Calu3 (cell line): ENCODE measurements around the gene IBTK. TPM values are rescaled to one million over a fixed set of nuclear protein-coding genes. Genes with fewer than 3 reads are reported as not detected.
"Not testable (repeated sequence)": the region's sequence is repeated elsewhere in the genome, so short reads cannot be mapped to it uniquely, and the experiment has no call there.

Source experiments
- BruUV-seq: library from RNA; stranded (reverse); fragments of 400-500 nt; replicated peaks from 2 replicates; lab custom pipeline; 2021; lab: Mats Ljungman, UMichigan
- CTCF ChIA-PET: fragments of 300-600 bp; sonication (Branson Sonifier 250); formaldehyde crosslinking; loops from one replicate; lab custom pipeline; 2022; ENCODE audit warnings: antibody characterized with exemption; lab: Charles Lee
- DNase-seq: peaks from one replicate; pipeline ENCODE4 v3.0.0; 2022
- H3K27ac Mint-ChIP-seq: one replicate; pipeline ENCODE4 v1.8.0; 2022; ENCODE audit warnings: mixed read lengths; ENCODE audit not compliant: unreplicated experiment
- H3K27me3 Mint-ChIP-seq: one replicate; pipeline ENCODE4 v1.8.0; 2022; ENCODE audit warnings: mixed read lengths; ENCODE audit not compliant: unreplicated experiment
- H3K36me3 Mint-ChIP-seq: one replicate; pipeline ENCODE4 v1.8.0; 2022; ENCODE audit warnings: mild to moderate bottlenecking, moderate library complexity, mixed read lengths; ENCODE audit not compliant: insufficient read depth, unreplicated experiment
- H3K4me1 Mint-ChIP-seq: one replicate; pipeline ENCODE4 v1.8.0; 2022; ENCODE audit warnings: mild to moderate bottlenecking, low read depth, mixed read lengths; ENCODE audit not compliant: unreplicated experiment
- H3K4me3 Mint-ChIP-seq: one replicate; pipeline ENCODE4 v1.8.0; 2022; ENCODE audit warnings: mild to moderate bottlenecking, low read depth, moderate library complexity, mixed read lengths; ENCODE audit not compliant: unreplicated experiment
- H3K9me3 Mint-ChIP-seq: one replicate; pipeline ENCODE4 v1.8.0; 2022; ENCODE audit warnings: low read depth, mixed read lengths; ENCODE audit not compliant: unreplicated experiment
- CTCF ChIP-seq: fragments of 200-600 bp; IDR thresholded peaks from one replicate; pipeline ENCODE4 v1.8.0; 2022; ENCODE audit warnings: antibody characterized with exemption; ENCODE audit not compliant: unreplicated experiment
- intact Hi-C: fragments of 100-400 bp; cut with micrococcal nuclease; formaldehyde crosslinking; loops from one replicate; pipeline ENCODE4 v1.10.0; 2022; ENCODE audit not compliant: unreplicated experiment
- total RNA-seq: library from RNA; stranded (reverse); gene quantifications from 2 replicates; pipeline ENCODE4 v1.2.3, GENCODE V29; 2022

Gene IBTK
- total RNA-seq, 1 experiment from 2014 or later, result 48.3 TPM

DNA sequence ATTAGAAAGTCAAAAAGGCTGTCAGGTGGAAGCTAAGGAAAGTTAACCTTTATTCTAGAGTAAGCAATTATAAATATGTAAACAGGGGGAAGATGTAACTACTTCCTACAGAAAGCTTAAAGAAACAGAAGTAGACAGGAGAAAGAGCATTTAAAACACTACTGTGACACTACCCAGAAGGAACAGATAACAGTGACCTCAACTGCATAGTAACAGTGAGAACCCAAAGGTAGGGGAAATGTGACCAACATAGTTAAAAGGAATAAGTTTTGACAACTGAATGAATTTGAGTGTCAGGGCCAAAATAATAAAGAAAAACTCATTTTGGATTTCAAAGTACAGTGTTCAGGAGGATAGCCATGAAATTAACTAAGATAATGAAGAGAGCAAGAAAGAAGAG is 43.5 kb downstream of the IBTK start:
- no peak for TF ChIP-seq CTCF

DNA sequence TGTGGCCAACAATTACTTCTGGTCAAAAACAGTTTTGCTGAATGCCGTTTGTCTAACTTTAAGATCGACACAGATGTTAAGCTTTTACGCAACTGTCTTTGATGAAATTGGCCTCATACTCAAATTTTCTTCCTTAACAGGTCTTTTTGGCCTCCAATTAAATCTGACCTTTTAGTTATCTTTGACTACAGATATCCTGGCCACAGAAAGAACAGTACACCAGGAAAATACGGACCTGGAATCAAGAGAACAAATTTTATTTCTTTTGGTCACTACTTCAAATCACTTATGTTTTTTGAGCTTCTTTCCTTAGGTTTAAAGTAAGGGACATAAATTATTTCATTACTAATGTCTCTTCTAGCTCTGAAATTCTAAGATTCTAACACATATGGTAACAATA is 49.8 kb downstream of the IBTK start:
- Mint-ChIP-seq H3K36me3 (peaks cover 37% of the 10 kb centered on the region), H3K4me3 (no peak overlapping the region), H3K9me3 (no peaks in the 10 kb centered on the region), H3K27me3 (no peaks in the 10 kb centered on the region), H3K27ac (no peak overlapping the region), H3K4me1 (no peaks in the 10 kb centered on the region)
- TF ChIP-seq CTCF, result no peak
- intact Hi-C loops, result no loop called here
- no peak for DNase-seq
- BruUV-seq, result no TSS peak
- CTCF ChIA-PET, result no interaction called here

More for the DNA sequence above, 43.5 kb downstream of the IBTK start:
- Mint-ChIP-seq H3K36me3 (peaks cover 35% of the 10 kb centered on the region), H3K9me3 (no peaks in the 10 kb centered on the region), H3K27ac (peak overlapping the region; percentile 16), H3K4me3 (no peak overlapping the region), H3K27me3 (no peaks in the 10 kb centered on the region), H3K4me1 (no peaks in the 10 kb centered on the region)
- no TSS peak for BruUV-seq
- no peak for DNase-seq
- intact Hi-C loops, result no loop called here
- CTCF ChIA-PET, result no interaction called here

DNA sequence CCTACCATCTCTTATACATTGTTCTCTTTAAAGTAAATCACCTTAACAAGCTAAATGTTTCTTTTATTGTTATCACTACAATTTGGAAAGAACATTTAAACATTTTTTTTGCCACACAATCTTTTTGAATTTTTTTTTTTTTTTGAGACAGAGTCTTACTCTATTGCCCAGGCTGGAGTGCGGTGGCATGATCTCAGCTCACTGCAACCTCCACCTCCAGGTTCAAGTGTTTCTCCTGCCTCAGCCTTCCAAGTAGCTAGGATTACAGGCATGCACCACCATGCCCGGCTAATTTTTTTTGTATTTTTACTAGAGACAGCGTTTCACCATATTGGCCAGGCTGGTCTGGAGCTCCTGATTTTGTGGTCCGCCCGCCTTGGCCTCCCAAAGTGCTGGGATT is 50.3 kb downstream of the IBTK start:
- H3K4me3 Mint-ChIP-seq, BruUV-seq, H3K9me3 Mint-ChIP-seq, intact Hi-C loops, DNase-seq, H3K27ac Mint-ChIP-seq, CTCF ChIA-PET, H3K27me3 Mint-ChIP-seq, H3K4me1 Mint-ChIP-seq: not testable (repeated sequence)
- H3K36me3 Mint-ChIP-seq, result peaks cover 42% of the 10 kb centered on the region

DNA sequence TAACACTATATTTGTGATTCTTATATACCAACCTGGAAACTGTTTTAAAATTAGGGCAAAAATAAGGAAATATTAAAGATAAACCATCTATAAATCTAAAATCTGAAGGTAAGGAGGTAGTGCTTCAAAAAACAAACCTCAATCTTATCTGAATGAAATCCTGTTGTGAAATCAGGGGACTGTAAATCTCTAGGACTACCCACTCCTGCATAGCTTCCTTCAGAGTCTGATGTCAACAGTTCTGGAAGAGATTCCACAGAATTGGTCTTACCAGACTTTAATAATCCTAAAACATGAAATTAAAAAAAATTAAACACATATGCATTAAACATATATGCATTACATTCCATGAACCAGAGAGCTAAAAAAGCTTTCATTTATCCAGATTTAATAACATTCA is 51.4 kb downstream of the IBTK start:
- Mint-ChIP-seq H3K9me3 (no peaks in the 10 kb centered on the region), H3K4me1 (no peaks in the 10 kb centered on the region), H3K4me3 (no peak overlapping the region), H3K27ac (no peak overlapping the region), H3K36me3 (peaks cover 44% of the 10 kb centered on the region), H3K27me3 (no peaks in the 10 kb centered on the region)
- DNase-seq, result no peak
- intact Hi-C loops, result no loop called here
- TF ChIP-seq CTCF, result no peak
- CTCF ChIA-PET, result no interaction called here
- BruUV-seq, result no TSS peak

GRCh38 chr6:82195619-82196018 is 51.9 kb downstream of the IBTK start:
- intact Hi-C loops, result no loop called here
- H3K27ac Mint-ChIP-seq, result no peak overlapping the region
- H3K4me1 Mint-ChIP-seq, result no peaks in the 10 kb centered on the region
- no peak for DNase-seq
- H3K27me3 Mint-ChIP-seq, result no peaks in the 10 kb centered on the region
- no peaks in the 10 kb centered on the region for H3K9me3 Mint-ChIP-seq
- no peak overlapping the region for H3K4me3 Mint-ChIP-seq
- CTCF ChIA-PET, result interaction anchor here (0.6 kb wide), 1 partner anchor 14 kb away, joined by 3 read pairs; no protein-coding TSS in a partner anchor
- BruUV-seq, result no TSS peak
- TF ChIP-seq CTCF, result no peak
- H3K36me3 Mint-ChIP-seq, result peaks cover 44% of the 10 kb centered on the region
